Measurements from ENCODE around the gene TTBK1. TPM values are rescaled to one million over a fixed set of nuclear protein-coding genes. Genes with fewer than 3 reads are reported as not detected.

Gene TTBK1
- total RNA-seq, 1 donor from 2014 or later: 1.7 TPM

DNA sequence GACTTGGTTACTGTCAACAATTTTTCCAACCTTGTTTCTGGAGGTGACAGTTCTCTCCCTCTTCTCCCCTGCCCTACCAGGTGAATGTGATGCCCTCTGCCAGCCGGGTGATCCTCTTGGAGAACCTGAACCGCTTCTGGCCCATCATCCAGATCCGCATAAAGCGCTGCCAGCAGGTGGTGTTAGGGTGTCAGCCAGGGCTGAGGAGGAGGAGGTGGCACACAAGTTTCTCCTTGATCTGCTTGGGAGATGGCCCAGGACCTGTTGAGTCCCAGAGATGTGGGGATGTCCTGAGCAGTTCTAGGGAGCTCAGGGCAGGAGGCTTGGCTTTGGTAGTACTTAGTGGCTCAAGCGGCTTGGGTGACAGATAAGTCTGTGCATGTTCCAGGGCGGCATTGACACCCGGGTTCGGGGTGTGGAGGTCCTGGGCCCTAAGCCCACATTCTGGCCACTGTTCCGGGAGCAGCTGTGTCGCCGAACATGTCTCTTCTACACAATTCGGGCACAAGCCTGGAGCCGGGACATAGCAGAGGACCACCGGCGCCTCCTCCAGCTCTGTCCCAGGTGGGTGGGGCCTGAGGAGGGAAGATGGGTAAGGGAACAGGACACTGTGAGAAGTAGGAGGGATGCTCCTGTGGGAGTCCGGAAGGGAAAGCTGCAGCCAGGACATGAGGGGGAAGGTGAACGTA, 40.1 kb upstream of the TTBK1 start:
- Histone ChIP-seq H2AFZ (replicated peaks) (no peak overlapping the region), H3K27ac (no peak overlapping the region), H3K4me2 (no peak overlapping the region), H3K79me2 (ENCODE audit: low read depth) (no peaks in the 10 kb centered on the region), H3K27me3 (no peaks in the 10 kb centered on the region), H3K9ac (no peak overlapping the region), H3K36me3 (no peaks in the 10 kb centered on the region), H3F3A (ENCODE audit: low read depth) (no peaks in the 10 kb centered on the region), H3K4me3 (no peak overlapping the region), H4K20me1 (ENCODE audit: low read depth) (no peaks in the 10 kb centered on the region), H3K9me3 (ENCODE audit: low read depth) (no peaks in the 10 kb centered on the region), H3K4me1 (no peaks in the 10 kb centered on the region)
- H3K4me1 Mint-ChIP-seq: no peaks in the 10 kb centered on the region
- no peak for DNase-seq (ENCODE audit: low spot score)
- peaks cover 6% of the 10 kb centered on the region for H3K27me3 Mint-ChIP-seq (ENCODE audit: insufficient read depth, low read depth)
- no peak overlapping the region for H3K27ac Mint-ChIP-seq
- TF ChIP-seq, protein P1, sequence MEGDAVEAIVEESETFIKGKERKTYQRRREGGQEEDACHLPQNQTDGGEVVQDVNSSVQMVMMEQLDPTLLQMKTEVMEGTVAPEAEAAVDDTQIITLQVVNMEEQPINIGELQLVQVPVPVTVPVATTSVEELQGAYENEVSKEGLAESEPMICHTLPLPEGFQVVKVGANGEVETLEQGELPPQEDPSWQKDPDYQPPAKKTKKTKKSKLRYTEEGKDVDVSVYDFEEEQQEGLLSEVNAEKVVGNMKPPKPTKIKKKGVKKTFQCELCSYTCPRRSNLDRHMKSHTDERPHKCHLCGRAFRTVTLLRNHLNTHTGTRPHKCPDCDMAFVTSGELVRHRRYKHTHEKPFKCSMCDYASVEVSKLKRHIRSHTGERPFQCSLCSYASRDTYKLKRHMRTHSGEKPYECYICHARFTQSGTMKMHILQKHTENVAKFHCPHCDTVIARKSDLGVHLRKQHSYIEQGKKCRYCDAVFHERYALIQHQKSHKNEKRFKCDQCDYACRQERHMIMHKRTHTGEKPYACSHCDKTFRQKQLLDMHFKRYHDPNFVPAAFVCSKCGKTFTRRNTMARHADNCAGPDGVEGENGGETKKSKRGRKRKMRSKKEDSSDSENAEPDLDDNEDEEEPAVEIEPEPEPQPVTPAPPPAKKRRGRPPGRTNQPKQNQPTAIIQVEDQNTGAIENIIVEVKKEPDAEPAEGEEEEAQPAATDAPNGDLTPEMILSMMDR (IDR thresholded peaks at IDR 0.05): no peak
- TF ChIP-seq EZH2 (IDR thresholded peaks at IDR 0.05) (no peak), EZH2phosphoT487 (IDR thresholded peaks at IDR 0.05) (no peak)
- peaks cover 6% of the 10 kb centered on the region for H3K36me3 Mint-ChIP-seq
- no peaks in the 10 kb centered on the region for H3K9me3 Mint-ChIP-seq
- peak overlapping the region; percentile 11 for H3K4me3 Mint-ChIP-seq

- Mint-ChIP-seq H3K27me3 (ENCODE audit: insufficient read depth, low read depth) (peaks cover 6% of the 10 kb centered on the region), H3K4me3 (no peak overlapping the region), H3K36me3 (peaks cover 6% of the 10 kb centered on the region), H3K9me3 (no peaks in the 10 kb centered on the region), H3K4me1 (no peaks in the 10 kb centered on the region), H3K27ac (peak overlapping the region; percentile 32)
- Histone ChIP-seq H3K9me3 (ENCODE audit: low read depth) (no peaks in the 10 kb centered on the region), H3K27ac (no peak overlapping the region), H3K9ac (no peak overlapping the region), H3K36me3 (no peaks in the 10 kb centered on the region), H3K79me2 (ENCODE audit: low read depth) (no peaks in the 10 kb centered on the region), H4K20me1 (ENCODE audit: low read depth) (no peaks in the 10 kb centered on the region), H3K4me1 (no peaks in the 10 kb centered on the region), H3K4me3 (no peak overlapping the region), H3K27me3 (no peaks in the 10 kb centered on the region), H3K4me2 (no peak overlapping the region), H3F3A (ENCODE audit: low read depth) (no peaks in the 10 kb centered on the region), H2AFZ (replicated peaks) (no peak overlapping the region)
- TF ChIP-seq, protein P1 (IDR thresholded peaks at IDR 0.05): no peak
- TF ChIP-seq EZH2 (IDR thresholded peaks at IDR 0.05) (no peak), EZH2phosphoT487 (IDR thresholded peaks at IDR 0.05) (no peak)
- no peak for DNase-seq (ENCODE audit: low spot score)
Observed at GRCh38 chr6:43203718-43204095, 39.6 kb upstream of the TTBK1 start.

DNA sequence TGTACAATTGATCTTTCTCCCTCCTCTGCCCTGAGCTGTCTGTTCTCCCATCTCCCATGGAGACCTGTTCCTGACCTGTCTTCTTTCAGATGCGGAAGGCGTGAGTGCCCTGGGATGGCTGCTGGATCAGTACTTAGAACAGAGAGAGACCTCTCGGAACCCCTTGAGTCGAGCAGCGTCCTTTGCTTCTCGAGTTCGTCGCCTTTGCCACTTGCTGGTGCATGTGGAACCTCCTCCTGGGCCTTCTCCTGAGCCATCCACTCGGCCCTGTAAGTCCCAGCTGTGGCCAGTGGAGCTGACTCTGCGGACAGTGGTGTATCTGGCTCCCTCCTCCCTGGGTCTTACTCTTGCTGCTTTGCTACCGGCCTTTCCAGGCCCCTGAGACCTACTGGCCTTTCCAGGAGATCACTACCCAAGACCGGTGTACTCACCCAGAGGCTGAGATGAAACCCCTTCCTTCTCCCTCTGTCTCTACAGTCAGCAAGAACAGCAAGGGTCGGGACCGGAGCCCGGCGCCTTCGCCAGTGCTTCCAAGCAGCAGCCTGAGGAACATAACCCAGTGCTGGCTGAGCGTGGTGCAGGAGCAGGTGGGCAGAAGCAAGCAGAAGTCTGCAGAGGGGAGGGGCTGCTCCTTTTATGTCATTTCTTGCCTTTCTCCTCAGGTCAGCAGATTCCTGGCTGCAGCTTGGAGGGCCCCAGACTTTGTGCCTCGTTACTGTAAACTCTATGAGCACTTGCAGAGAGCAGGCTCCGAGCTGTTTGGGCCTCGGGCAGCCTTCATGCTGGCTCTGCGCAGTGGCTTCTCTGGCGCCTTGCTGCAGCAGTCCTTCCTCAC, 38.8 kb upstream of the TTBK1 start:
- Histone ChIP-seq H3K9me3 (ENCODE audit: low read depth) (no peaks in the 10 kb centered on the region), H3K9ac (peak overlapping the region; percentile 13), H4K20me1 (ENCODE audit: low read depth) (no peaks in the 10 kb centered on the region), H2AFZ (replicated peaks) (no peak overlapping the region), H3K79me2 (ENCODE audit: low read depth) (no peaks in the 10 kb centered on the region), H3K4me1 (no peaks in the 10 kb centered on the region), H3K27me3 (no peaks in the 10 kb centered on the region), H3K4me2 (no peak overlapping the region), H3K27ac (no peak overlapping the region), H3K4me3 (no peak overlapping the region), H3K36me3 (no peaks in the 10 kb centered on the region), H3F3A (ENCODE audit: low read depth) (no peaks in the 10 kb centered on the region)
- TF ChIP-seq EZH2 (IDR thresholded peaks at IDR 0.05) (no peak), EZH2phosphoT487 (IDR thresholded peaks at IDR 0.05) (no peak)
- TF ChIP-seq, protein P1 (IDR thresholded peaks at IDR 0.05): no peak
- DNase-seq (ENCODE audit: low spot score): no peak
- no peaks in the 10 kb centered on the region for H3K9me3 Mint-ChIP-seq
- peaks cover 6% of the 10 kb centered on the region for H3K27me3 Mint-ChIP-seq (ENCODE audit: insufficient read depth, low read depth)
- H3K36me3 Mint-ChIP-seq: peaks cover 6% of the 10 kb centered on the region
- no peaks in the 10 kb centered on the region for H3K4me1 Mint-ChIP-seq
- H3K4me3 Mint-ChIP-seq: no peak overlapping the region
- H3K27ac Mint-ChIP-seq: peak overlapping the region; percentile 45

All from neural progenitor cell (in vitro differentiated cells).